ENCODE results near the gene ANKS1A. TPM values are rescaled to one million over a fixed set of nuclear protein-coding genes. Genes with fewer than 3 reads are reported as not detected.

The ANKS1A gene
- total and polyA plus RNA-seq, 10 donors: 5.1 to 68.9 (median 45.6) TPM

DNA sequence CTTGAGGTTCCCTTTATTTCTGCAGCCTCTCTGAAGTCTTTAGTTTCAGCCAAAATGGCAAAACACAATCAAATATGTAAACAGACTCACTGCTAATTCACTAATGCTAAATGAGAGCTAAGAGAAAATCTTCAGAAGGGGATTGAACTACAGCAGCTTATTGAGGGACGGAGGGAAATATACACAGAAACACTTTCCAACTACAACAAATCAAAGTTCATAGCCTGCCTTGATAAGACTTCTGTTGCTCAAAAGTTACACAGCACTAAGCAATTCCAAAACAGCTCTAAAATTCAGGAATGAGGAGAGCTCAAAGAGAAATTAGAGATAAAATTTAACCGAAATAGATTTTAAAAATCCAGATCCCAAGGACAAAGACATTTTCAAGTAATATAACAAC is 250.4 kb downstream of the ANKS1A start:
- Histone ChIP-seq H3K27ac (no peak overlapping the region), H3K4me3 (no peak overlapping the region), H3K4me1 (peaks cover 0 to 25% (median 15%) of the 10 kb centered on the region in 6 donors), H3K27me3 (replicated peaks in 1 of 7) (peaks cover 0 to 21% (median 13%) of the 10 kb centered on the region in 7 donors), H3K9me3 (no peaks in the 10 kb centered on the region), H3K36me3 (no peaks in the 10 kb centered on the region)
- no peak for DNase-seq
- intact Hi-C loops (cut with DNase I; ENCODE audit: low total_unique reads): loop anchor here (5.0 kb wide), 1 partner anchor 152 kb away; no protein-coding TSS in a partner anchor
- WGBS, 5 donors: 80 to 94% (median 82%) methylated on average over 2 of the region's 2 CpGs
- TF ChIP-seq POLR2AphosphoS5 (IDR thresholded peaks at IDR 0.05): no peak
- TF ChIP-seq, protein P1, sequence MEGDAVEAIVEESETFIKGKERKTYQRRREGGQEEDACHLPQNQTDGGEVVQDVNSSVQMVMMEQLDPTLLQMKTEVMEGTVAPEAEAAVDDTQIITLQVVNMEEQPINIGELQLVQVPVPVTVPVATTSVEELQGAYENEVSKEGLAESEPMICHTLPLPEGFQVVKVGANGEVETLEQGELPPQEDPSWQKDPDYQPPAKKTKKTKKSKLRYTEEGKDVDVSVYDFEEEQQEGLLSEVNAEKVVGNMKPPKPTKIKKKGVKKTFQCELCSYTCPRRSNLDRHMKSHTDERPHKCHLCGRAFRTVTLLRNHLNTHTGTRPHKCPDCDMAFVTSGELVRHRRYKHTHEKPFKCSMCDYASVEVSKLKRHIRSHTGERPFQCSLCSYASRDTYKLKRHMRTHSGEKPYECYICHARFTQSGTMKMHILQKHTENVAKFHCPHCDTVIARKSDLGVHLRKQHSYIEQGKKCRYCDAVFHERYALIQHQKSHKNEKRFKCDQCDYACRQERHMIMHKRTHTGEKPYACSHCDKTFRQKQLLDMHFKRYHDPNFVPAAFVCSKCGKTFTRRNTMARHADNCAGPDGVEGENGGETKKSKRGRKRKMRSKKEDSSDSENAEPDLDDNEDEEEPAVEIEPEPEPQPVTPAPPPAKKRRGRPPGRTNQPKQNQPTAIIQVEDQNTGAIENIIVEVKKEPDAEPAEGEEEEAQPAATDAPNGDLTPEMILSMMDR (IDR thresholded peaks at IDR 0.05 in 8 of 11, conservative IDR thresholded peaks at IDR 0.05 in 3 of 11): no peak
- no peak for TF ChIP-seq POLR2A (IDR thresholded peaks at IDR 0.05)

DNA sequence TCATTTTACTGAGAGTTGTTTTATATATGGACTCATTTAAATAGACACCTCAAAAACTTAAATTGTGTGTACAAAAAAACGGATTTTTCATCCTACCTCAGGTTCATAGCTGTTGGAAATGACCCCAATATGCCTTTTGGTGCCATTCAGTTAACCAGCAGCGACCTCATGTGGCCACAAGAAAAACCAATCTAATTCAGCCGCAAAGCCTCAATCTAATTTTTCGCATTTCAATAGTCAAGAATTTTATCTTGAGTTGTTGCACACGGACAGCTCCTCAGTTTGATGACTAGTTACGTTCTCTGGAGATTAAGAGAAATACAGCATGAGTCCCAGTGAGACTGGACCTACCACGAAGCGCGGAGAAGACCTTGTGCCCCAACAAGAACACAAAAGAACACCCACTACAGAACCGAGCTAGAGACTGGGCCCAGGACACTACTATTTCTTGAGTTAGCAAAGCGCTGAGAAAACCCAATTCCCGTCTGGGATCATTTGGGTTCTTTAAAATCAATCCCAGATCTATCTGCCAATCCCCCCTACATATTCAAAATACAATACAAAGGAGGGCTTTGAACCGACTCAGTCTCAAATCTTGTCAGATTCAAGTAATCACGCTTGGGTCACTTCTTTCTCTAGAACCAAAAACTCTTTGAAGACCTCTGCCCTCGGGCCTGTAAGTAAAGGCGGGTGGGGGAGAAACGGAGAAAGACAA is 251.0 kb downstream of the ANKS1A start:
- no peaks in the 10 kb centered on the region for H3K36me3 ChIP-seq
- peaks cover 0 to 21% (median 13%) of the 10 kb centered on the region in 7 donors for H3K27me3 ChIP-seq (replicated peaks in 1 of 7)
- no peak overlapping the region for H3K27ac ChIP-seq
- H3K4me1 ChIP-seq: peaks cover 0 to 25% (median 15%) of the 10 kb centered on the region in 6 donors
- WGBS, 5 donors: 39 to 44% (median 41%) methylated on average over 17 of the region's 17 CpGs
- TF ChIP-seq POLR2AphosphoS5 (IDR thresholded peaks at IDR 0.05) (no peak), POLR2A (IDR thresholded peaks at IDR 0.05) (no peak)
- TF ChIP-seq, protein P1 (IDR thresholded peaks at IDR 0.05 in 8 of 11, conservative IDR thresholded peaks at IDR 0.05 in 3 of 11): peak; percentile 62 to 84 (median 74)
- H3K4me3 ChIP-seq: no peak overlapping the region
- intact Hi-C loops (cut with DNase I; ENCODE audit: low total_unique reads): loop anchor here (5.0 kb wide), 1 partner anchor 153 kb away; no protein-coding TSS in a partner anchor
- no peaks in the 10 kb centered on the region for H3K9me3 ChIP-seq
- DNase-seq: no peak

DNA sequence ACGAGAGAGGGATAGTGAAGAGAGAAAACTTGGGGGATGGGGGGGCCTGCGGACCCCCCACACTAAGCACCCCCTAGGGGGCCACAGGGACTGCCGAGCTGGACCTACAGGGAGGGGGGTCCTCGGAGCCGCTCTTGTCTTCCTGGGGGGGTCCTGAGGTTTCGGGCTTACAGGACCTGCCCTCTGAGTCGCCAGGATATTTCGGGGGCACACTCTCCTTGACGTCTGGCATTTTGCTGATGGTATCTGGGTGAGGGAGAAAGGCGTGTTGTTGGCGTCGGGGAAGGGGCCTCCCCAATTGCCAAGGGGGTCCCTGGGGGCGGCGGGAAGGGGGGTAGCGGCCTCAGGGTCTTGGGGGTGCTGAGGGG is 251.6 kb downstream of the ANKS1A start:
- WGBS, 5 donors: 22 to 29% (median 27%) methylated on average over 15 of the region's 15 CpGs

More for the DNA sequence above, 251.6 kb downstream of the ANKS1A start:
- no peak for TF ChIP-seq POLR2A (IDR thresholded peaks at IDR 0.05)
- TF ChIP-seq, protein P1 (IDR thresholded peaks at IDR 0.05 in 8 of 11, conservative IDR thresholded peaks at IDR 0.05 in 3 of 11): no peak
- peak overlapping the region in 4 of 8 donors; percentile 16 to 60 (median 24) for H3K4me3 ChIP-seq
- no peaks in the 10 kb centered on the region for H3K36me3 ChIP-seq
- H3K9me3 ChIP-seq: no peaks in the 10 kb centered on the region
- peaks cover 0 to 21% (median 13%) of the 10 kb centered on the region in 7 donors for H3K27me3 ChIP-seq (replicated peaks in 1 of 7)
- peaks cover 0 to 25% (median 15%) of the 10 kb centered on the region in 6 donors for H3K4me1 ChIP-seq
- intact Hi-C loops (cut with DNase I; ENCODE audit: low total_unique reads): no loop called here
- no peak for DNase-seq
- H3K27ac ChIP-seq: no peak overlapping the region

Small RNA genes within 50 kb of the gene (small RNA-seq; reads per million reads assigned to genes)
- 0 reads per million in 4 donors for gene AL138721.1

Other genes with a start within 250 kb of the ANKS1A start
- gene ILRUN, start 192.5 kb upstream of the ANKS1A start, total RNA-seq: 10 to 100 TPM; 49.4 to 75.5 (median 64.2) TPM
- 10 to 100 TPM; 14.6 to 44.3 (median 19.2) TPM for gene ILRUN, start 192.5 kb upstream of the ANKS1A start, polyA plus RNA-seq
- 10 to 100 TPM; 44.2 to 74.4 (median 50.5) TPM for gene SNRPC, start 131.8 kb upstream of the ANKS1A start, total RNA-seq
- gene SNRPC, start 131.8 kb upstream of the ANKS1A start, polyA plus RNA-seq: 100 to 1,000 TPM in 2 of 3 donors, 10 to 100 TPM in 1; 88.5 to 132 (median 127) TPM
- 10 to 100 TPM; 14.8 to 21.2 (median 17.1) TPM for gene BLTP3A, start 97.2 kb upstream of the ANKS1A start, total RNA-seq
- gene BLTP3A, start 97.2 kb upstream of the ANKS1A start, polyA plus RNA-seq: 1 to 10 TPM; 1.5 to 2.5 (median 1.9) TPM
- 10 to 100 TPM; 19.1 to 27.7 (median 24.9) TPM for gene TAF11, start 1.2 kb upstream of the ANKS1A start, total RNA-seq
- gene TAF11, start 1.2 kb upstream of the ANKS1A start, polyA plus RNA-seq: 10 to 100 TPM; 34.3 to 56.3 (median 41.5) TPM